ENCODE results near the gene ZKSCAN4.

The ZKSCAN4 gene

DNA sequence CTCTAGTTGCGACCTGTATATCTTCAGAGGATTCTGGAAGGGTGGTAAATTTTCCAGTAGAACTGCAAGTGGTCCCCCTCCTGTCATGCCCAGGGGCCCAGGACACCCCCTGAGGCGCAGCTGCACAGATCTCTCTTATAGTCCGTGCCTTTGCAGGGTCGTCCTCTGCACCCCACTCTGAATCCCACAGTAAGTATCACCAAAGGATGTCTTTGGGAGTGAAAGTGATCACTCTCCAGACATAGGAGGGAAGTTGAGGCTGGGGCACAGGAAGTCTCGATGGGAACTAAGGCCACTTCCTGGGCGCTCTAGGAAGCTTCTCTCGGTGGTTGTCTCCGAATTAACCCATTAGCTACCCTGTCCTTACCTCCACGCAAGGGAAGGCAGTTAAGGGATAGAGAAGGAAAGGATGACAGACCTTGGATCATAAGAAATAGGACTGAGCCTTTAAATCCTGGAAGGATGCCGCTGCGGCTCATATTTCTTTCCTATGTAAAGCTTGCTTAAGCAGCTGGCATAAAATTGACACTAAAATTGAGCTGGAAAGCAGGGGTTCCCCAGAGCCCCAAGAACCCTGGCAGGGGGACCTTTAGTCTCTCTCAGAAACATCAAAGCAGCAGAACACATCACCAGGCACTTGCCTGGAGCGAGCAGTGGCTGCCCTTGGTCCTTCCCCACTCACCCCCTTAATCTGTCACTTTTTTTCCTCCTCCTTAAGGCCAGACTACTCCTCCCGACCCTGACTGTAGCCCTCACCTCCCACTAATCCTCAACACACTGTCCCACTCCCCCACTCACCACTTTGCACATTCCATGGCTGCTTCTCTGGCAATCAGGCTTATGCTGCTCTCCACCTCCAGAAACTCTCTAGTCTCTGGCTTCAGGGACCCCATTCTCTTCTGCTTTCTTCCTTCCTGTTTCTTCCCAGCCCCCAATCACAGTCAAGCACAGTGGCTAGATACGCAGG is at the start of gene ZKSCAN4:
Gene ZKSCAN4 (minus strand): TSS at position 261 of the 967 bp plus-strand sequence. CDS start 289 bp downstream, outside the sequence.
- DNase-seq (ENCODE audit: low read depth, low spot score), result peak; percentile 68

DNA sequence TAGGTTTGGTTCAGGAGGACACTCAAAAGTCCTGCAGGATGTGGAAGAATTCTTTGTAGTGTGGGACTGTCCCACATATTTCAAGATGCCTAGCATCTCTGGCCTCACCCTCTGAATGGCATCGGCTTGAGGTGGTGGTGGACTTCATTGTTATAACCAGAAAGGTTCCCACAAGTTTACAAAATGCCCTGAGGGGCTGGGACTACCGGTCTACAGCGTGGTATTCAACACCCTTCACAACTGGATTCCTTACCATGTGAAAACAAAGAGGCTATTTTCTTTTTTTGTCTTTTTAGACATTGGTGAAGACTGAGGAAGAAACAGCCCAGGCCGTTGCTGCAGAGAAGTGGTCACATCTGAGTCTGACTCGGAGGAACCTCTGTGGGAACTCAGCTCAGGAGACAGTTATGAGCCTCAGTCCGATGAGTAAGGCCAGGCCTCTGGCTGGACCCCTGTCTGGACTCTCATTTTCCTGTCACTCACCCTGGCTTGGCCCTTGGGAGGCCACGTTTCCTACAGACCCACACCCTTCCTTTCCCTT is 44.5 kb upstream of the ZKSCAN4 start:
- no peak for DNase-seq (ENCODE audit: low read depth, low spot score)

DNA sequence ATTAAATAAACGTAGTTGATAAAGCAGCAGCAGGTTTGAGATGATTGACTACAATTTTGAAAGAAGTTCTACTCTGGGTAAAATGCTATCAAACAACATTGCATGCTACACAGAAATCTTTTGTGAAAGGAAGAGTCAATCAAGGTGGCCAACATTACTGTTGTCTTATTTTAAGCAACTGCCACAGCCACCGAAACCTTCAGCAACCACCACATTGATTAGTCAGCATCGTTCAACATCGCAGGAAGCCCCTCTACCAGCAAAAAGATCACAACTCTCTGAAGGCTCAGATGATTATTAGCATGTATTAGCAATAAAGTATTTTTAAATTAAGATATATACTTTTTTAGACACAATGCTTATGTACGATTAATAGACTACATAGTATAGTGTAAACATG is 43.3 kb upstream of the ZKSCAN4 start:
- no peak for DNase-seq (ENCODE audit: low read depth, low spot score)

DNA sequence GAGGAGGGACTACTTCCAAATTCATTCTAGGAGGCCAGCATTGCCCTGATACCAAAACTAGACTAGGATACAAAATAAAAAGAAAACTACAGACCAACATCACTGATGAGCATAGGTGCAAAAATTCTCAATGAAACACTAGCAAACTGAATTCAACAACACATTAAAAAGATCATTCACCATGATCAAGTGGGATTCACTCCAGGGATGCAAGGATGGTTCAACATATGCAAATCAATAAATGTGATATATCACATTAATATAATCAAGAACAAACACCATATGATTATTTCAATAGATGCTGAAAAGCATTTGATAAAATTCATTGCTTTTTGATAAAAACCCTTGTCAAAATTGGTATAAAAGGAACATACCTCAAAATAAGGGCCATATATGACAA is 39.5 kb upstream of the ZKSCAN4 start:
- no peak for DNase-seq (ENCODE audit: low read depth, low spot score)

DNA sequence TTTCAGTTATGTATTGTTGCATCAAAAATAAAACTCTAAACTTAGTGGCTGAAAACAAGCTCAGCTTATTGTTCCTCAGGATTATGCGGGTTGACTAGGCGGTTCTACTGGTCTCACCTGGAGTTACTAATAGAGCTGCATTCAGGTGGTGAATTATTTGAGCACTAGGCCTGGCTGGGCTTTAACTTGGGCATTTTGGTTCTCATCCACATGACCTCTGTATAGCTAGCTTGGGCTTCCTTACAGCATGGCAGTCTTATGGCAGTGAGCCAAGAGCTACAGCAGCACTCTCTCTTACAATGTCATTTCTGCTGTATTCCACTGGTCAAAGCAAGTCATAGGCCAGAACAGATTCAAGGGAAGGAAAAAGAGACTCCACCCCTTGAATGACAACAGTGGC is 30.9 kb upstream of the ZKSCAN4 start:
- no peak for DNase-seq (ENCODE audit: low read depth, low spot score)

DNA sequence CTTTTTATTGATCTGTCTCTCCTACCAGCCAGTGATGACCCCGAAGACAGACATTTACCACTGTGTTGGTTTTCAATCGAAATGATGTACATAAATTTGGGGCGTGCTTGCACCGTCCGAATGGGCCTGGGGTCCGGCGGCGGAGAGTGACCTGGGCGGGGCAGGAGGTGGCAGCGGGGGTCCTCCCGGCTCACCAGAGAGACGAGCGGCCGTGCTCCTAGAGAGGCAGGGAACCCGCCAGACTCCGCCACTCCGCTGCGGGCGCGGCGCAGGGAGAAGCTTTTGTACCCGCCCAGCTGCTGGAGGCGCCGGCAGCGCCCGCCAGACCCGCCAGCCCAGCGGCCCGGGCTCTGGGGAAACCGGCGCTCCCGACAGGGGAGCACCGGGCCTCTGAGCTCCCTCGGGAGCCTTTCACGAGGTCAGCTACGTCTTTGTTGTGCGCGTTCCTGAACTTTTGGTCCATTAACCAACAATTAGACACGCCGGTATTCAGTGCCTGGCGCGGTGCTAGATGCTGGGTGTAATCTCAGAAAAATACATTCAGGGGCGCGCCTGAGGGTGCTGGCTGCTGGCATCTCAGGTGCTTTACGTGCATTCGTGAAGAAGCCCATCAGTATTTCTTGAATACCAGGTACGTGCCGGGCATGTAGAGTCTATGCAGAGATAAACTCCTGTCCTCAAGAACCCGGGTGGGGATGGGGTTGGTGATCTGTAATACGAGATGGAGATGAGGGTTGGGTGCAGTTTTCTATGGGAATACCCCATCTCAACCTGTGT is 29.4 kb upstream of the ZKSCAN4 start, which contains the start of gene PGBD1:
Gene PGBD1 (plus strand): TSS at position 285 of the 777 bp plus-strand sequence. CDS start 2,242 bp downstream, outside the sequence.
- peak; percentile 7 for DNase-seq (ENCODE audit: low read depth, low spot score)

DNA sequence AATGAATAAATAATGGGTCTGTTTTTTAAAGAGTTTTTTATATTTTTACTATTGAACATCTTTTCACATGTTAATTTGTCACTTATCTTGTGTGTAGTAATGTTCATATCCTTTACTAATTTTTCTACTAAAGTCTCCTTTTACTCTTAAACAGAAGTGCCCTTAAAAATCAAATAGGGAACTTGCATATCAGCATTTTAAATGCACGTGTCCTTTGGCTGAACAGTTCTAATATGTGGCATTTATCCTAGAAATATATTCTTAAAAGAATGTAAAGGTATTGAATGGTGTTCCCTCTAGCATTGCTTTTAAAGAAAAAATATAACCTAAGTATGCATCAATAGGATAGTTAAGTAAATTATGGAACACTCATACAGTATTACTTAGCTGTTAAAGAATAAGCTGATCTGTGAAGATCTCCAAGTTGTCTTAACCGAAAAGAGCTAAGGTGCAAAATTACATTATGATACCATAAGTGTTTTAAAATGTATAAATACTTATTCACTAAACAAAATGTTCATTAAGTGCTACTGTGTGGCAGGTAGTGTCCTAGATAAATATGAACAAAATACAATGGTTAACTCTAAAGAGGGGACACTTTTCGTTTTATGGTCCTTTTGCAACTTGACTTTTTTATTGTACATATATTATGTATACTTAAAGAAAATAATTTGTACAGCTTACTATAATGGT is 28.7 kb upstream of the ZKSCAN4 start:
- DNase-seq (ENCODE audit: low read depth, low spot score), result no peak

DNA sequence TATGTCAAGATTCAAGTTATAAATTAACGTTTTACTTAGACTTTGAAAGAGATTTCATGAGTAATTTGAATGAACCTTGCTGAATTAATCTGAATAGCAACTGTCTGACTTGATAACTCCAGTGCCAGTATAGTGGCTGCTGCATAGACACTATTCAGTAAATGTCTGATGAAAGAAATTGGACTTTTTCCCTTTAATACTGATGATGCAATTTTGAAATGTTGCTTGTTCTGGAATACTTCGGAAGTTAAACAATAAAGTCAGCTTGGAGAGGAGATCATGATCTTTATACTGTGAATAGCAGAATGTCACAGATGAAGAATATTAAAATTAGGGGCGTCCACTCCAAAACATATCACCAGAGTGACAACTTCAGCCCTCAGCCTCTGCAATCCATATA is 25.7 kb upstream of the ZKSCAN4 start:
- DNase-seq (ENCODE audit: low read depth, low spot score), result no peak

DNA sequence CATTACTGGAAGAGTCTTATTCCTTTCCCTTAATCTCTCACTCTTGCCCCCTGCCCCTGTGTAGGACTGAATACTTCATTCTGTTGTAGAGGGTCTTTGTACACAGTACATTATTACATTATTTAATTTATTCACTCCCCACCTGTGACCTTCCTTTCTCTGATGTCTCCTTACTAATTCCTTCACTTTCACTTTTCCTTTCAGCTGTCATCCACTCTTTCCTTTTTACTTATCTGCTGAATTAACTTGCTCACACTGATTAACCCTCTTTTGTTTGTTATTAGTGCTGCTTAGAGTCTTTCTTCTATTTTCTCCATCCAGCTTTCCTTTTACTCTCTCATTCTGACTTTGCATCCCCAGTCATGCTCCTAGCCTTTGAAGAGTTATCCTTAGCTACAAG is 22.8 kb upstream of the ZKSCAN4 start:
- no peak for DNase-seq (ENCODE audit: low read depth, low spot score)

DNA sequence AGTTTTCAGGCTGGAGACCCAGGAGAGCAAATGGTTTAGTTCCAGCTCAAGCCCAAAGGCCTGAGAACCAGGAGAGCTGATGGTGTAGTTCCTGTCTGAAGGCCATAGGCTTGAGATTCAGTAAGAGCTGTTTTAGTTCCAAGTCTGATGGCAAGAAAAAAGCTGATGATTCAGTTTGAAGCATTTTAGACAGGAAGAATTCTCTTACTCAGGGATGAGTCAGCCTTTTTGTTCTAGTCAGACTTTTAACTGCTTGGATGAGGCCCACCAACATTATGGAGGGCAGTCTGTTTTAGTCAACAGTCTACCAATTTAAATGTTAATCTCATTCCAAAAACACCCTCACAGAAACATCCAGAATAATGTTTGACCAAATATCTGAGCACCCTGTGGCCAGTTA is 17.4 kb upstream of the ZKSCAN4 start:
- DNase-seq (ENCODE audit: low read depth, low spot score), result no peak

DNA sequence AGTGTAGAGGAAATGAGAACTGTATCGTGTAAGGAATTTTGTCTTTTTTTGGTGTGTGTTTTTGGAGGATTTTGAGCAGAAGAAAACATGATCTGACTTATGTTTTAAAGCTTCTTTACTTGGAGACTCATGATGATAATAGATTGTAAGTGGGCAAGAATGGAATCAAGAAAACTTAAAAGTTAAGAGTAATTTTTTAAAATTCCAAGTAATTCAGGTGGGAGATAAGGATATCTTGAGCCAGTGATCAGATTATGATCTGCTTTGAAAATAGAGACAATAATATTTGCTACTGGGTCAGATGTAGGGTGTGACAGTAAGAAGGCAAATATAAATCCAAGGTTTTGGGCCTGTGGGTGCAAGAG is 15.6 kb upstream of the ZKSCAN4 start:
- no peak for DNase-seq (ENCODE audit: low read depth, low spot score)

DNA sequence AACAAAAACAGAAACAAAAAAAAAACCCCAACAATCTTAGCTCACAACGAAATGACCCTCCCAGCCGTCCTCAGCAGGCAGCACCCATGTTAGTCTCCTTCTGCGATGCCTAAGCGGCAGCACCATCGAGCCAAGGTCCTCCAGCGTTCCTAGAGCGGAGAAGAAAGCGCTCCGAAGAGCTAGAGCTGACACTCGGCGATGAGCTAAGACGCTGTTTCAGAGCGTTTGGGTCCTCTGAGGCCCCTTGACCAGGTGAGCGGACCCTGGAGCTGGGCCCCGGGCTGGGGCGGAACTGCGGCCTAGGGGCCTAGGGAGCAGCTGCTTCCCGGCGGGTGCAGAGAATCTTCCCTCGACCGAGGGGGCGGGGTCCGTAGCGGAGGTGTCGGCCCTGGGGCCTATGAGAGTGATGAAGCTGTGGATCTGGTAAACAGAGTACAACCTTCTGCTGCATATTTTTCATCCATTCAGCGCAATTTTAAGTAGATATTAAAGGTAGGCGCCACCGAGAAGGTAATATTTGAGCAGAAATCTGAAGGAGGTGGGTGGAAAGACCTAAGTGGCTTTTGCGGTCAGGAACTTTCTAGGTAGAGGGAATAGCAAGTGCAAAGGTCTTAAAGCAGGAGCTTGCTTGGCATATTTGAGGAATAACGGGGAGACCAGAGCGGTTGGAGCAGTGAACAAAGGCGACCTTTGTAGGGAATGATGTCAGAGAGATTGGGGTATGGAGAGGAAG is 15.1 kb upstream of the ZKSCAN4 start, which contains the start of gene ZSCAN26:
Gene ZSCAN26 (plus strand): TSS at position 182 of the 733 bp plus-strand sequence. CDS start 4,777 bp downstream, outside the sequence.
- DNase-seq (ENCODE audit: low read depth, low spot score), result peak; percentile 58

DNA sequence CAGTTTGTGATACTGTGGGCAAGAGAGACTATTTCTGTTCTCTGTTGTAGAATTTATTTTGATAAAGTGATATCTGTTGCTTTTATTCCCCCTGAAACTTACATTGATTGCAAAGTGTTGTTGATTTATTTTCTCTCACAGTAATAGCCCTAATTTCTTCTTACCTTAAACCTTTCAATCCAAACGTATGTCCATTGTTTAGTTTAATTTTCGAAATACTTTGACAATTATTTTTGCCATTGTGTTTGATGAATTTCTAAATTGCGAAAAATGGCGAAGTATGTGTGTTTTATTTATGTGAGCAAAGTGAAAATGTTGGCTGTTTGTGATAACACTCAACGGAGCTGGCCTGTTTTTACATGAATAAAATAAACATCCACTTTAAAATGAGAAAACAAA is 14.5 kb upstream of the ZKSCAN4 start:
- no peak for DNase-seq (ENCODE audit: low read depth, low spot score)

DNA sequence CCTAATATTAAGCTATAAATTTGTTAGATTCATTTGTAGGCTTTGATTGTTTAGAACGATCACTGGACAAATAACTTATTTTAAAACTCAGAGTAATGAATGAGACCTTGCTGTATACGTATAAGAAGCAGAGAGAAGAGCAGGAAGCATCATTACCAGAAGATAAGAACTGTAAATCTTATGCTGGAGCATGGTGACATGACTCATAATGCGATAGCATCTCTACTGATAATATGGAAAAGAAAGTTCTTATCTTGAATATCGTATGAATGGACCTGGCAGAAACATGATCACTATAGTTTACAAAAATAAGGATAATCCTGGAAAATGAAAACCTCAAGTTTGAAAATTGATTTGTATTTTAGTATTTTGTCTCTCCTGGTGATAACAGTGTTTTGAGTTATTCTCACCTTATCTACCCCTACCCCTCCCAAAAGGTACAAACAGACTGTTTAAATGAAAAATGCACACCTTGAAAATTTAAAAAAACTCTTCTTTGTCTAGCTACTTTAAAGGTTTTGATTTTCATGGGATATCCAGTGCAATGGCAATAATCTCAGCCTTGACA is 12.8 kb upstream of the ZKSCAN4 start:
- DNase-seq (ENCODE audit: low read depth, low spot score), result no peak

DNA sequence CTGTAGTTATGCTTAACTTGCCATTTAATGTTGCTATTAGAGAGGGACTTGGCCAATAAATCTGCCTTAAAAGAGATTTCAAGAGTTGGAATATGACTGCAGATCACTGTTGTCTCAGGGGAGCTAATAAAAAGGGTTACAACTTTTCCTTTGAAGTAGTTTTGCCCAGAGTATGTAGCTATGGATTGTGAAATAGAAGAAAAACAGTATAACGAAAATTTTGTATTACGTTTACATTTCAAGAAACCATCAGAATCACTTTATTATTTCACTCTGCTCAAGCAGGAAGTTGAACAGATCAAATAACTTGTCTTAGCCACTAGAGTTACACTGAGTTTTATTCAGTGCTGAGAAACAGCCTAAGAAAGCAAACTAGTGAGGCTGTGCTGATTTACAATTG is 11.9 kb upstream of the ZKSCAN4 start:
- no peak for DNase-seq (ENCODE audit: low read depth, low spot score)

DNA sequence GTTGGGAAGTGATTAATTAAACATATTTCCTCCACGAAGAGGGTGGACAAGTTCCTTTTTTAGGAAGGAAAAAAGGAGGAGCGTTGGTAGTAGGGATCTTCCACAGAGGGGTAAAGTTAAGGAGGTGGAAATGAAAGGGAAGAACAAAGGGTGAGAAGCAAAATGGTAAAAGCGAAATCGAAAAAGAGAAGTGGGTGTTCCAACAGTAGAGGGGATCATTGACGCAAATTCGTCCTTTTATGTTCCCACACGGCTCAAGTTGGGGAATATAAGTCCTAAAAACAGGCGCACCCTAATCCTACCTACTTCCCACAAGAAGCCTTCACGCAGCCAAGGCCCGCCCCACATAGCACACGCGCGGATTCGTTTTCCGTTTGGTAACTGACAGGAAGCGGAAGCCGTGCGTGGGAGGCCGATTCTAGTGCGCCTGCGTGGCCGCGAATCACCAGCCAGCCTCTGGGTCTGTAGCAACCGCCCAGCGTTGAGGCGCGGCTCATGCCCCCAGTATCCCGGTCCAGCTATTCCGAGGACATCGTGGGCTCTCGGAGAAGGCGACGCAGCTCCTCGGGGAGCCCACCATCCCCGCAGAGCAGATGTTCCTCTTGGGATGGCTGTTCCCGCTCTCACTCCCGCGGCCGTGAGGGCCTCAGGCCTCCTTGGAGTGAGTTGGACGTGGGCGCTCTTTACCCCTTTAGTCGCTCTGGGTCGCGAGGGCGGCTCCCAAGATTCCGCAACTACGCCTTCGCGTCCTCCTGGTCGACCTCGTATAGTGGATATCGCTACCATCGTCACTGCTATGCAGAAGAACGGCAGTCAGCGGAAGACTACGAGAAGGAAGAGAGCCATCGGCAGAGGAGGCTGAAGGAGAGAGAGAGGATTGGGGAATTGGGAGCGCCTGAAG is 7.1 kb upstream of the ZKSCAN4 start, which contains the start of gene NKAPL:
Gene NKAPL (plus strand): TSS at position 421 of the 901 bp plus-strand sequence. CDS start 75 bp downstream, at position 496.
- DNase-seq (ENCODE audit: low read depth, low spot score), result no peak

DNA sequence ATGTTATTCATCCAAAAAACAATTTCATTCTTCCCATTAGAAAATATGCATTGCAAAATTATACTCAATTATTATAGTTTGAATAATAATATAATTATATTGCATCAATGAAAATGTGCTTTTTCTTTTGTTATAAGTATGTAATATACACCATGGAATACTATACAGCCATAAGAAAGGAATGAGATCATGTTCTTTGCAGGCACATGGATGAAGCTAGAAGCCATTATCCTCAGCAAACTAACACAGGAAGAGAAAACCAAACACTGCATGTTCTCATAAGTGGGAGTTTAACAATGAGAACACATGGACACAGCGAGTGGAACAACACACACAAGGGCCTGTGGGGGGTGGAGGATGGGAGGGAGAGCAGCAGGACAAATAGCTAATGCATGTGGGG is 5.0 kb upstream of the ZKSCAN4 start:
- DNase-seq (ENCODE audit: low read depth, low spot score), result no peak

DNA sequence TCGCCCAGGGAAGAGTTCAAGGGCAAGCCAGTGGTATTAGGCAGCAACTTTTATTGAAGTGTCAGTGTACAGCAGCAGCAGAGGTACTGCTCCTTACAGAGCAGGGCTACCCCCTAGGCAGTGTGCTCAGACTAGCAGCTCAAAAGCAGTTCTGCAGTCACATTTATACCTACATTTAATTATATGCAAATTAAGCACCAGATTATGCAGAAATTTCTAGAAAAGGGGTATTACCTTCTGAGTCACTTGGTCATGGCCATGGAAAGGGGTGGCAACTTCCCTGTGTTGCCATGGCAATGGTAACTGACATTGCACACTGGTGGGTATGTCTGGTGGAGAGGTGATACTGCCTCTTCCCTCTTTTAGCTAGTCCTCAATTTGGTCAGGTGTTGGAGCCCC is 2.1 kb upstream of the ZKSCAN4 start:
- no peak for DNase-seq (ENCODE audit: low read depth, low spot score)

DNA sequence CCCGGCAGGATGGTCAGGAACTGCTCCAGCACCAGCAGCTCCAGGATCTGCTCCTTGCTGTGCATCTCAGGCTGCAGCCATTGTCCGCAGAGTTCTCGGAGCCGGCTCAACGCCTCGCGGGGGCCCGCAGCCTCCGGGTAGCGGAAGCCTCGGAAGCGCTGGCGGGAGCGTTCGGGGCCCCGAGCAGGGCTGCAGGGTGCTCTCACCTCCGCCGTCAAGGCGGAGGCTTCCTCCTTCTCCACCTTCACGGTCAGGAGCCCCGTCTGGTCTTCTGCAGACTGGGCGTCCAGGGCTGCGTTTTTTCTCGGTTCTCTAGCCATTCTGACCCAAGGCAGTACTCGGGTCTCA is 434 bp downstream of the ZKSCAN4 start:
- no peak for DNase-seq (ENCODE audit: low read depth, low spot score)

Data from activated naive CD8-positive, alpha-beta T cell treated with anti-CD3 and anti-CD28 coated beads, Interleukin-2, amount 50 U/mL, for 16 hours (primary cell).